GM23338 (cell line): ENCODE results near the gene RFWD3. TPM values are rescaled to one million over a fixed set of nuclear protein-coding genes. Genes with fewer than 3 reads are reported as not detected.

Source experiments
- ATAC-seq: fragments of 200-7000 bp; cut with Tn5 transposase; 3 replicates; pipeline ENCODE4 v1.9.1; 2020
- DNase-seq: peaks from one replicate; pipeline ENCODE4 v3.0.0-alpha.2; 2015; ENCODE audit warnings: low spot score
- H2AFZ ChIP-seq: fragments of 200-600 bp; sonication (generic); 2 replicates; pipeline ENCODE4 v1.8.0; 2016; ENCODE audit warnings: antibody characterized with exemption, mild to moderate bottlenecking, moderate library complexity
- H3F3A ChIP-seq: fragments of 200-600 bp; sonication (generic); replicated peaks from 2 replicates; pipeline ENCODE4 v1.8.0; 2017; ENCODE audit warnings: antibody characterized with exemption, mixed run types, low read depth
- H3K27ac ChIP-seq: fragments of 200-600 bp; sonication (generic); 2 replicates; pipeline ENCODE4 v1.6.1; 2016; ENCODE audit warnings: low read depth
- H3K27me3 ChIP-seq: fragments of 200-600 bp; sonication (generic); 2 replicates; pipeline ENCODE4 v1.8.0; 2016; ENCODE audit warnings: mild to moderate bottlenecking, mixed run types, moderate library complexity; ENCODE audit not compliant: insufficient read depth
- H3K36me3 ChIP-seq: fragments of 200-600 bp; sonication (generic); 2 replicates; pipeline ENCODE4 v1.8.0; 2016; ENCODE audit warnings: mild to moderate bottlenecking; ENCODE audit not compliant: insufficient read depth
- H3K4me1 ChIP-seq: fragments of 200-600 bp; sonication (generic); 2 replicates; pipeline ENCODE4 v1.8.0; 2016; ENCODE audit warnings: mild to moderate bottlenecking, moderate library complexity; ENCODE audit not compliant: insufficient read depth
- H3K4me2 ChIP-seq: fragments of 200-600 bp; sonication (generic); 2 replicates; pipeline ENCODE4 v1.7.1; 2017; ENCODE audit warnings: mixed run types
- H3K4me3 ChIP-seq: fragments of 200-600 bp; sonication (generic); 2 replicates; pipeline ENCODE4 v1.6.1; 2016; ENCODE audit warnings: mixed run types
- H3K79me2 ChIP-seq: fragments of 200-600 bp; sonication (generic); replicated peaks from 2 replicates; pipeline ENCODE4 v1.8.0; 2017; ENCODE audit warnings: mild to moderate bottlenecking; ENCODE audit not compliant: insufficient read depth
- H3K9me2 ChIP-seq: fragments of 200-600 bp; sonication (generic); 2 replicates; pipeline ENCODE4 v1.8.0; 2017; ENCODE audit not compliant: insufficient read depth
- H4K20me1 ChIP-seq: fragments of 200-600 bp; sonication (generic); replicated peaks from 2 replicates; pipeline ENCODE4 v1.8.0; 2017; ENCODE audit warnings: mild to moderate bottlenecking; ENCODE audit not compliant: insufficient read depth
- H3K27ac Mint-ChIP-seq: 2 replicates; pipeline ENCODE4 v1.8.0; 2020; ENCODE audit warnings: inconsistent platforms, mild to moderate bottlenecking, moderate library complexity, mixed read lengths
- H3K27me3 Mint-ChIP-seq: 3 replicates; pipeline ENCODE4 v1.8.0; 2022; ENCODE audit warnings: low read depth, mild to moderate bottlenecking, moderate library complexity, mixed read lengths, inconsistent platforms; ENCODE audit not compliant: insufficient read depth, poor library complexity
- H3K36me3 Mint-ChIP-seq: 3 replicates; pipeline ENCODE4 v1.8.0; 2021; ENCODE audit warnings: low read depth, mild to moderate bottlenecking, inconsistent platforms, moderate library complexity, mixed read lengths
- H3K4me1 Mint-ChIP-seq: 3 replicates; pipeline ENCODE4 v1.8.0; 2020; ENCODE audit warnings: mild to moderate bottlenecking, inconsistent platforms, mixed read lengths
- H3K4me3 Mint-ChIP-seq: 3 replicates; pipeline ENCODE4 v1.8.0; 2021; ENCODE audit warnings: moderate library complexity, mild to moderate bottlenecking, inconsistent platforms, mixed read lengths
- H3K9me3 Mint-ChIP-seq: 3 replicates; pipeline ENCODE4 v1.8.0; 2020; ENCODE audit warnings: moderate library complexity, mild to moderate bottlenecking, inconsistent platforms, mixed read lengths
- EZH2 ChIP-seq: fragments of 200-600 bp; sonication (generic); IDR thresholded peaks from one replicate; pipeline ENCODE4 v1.8.0; 2017; ENCODE audit warnings: antibody characterized with exemption, mild to moderate bottlenecking, low read depth; ENCODE audit not compliant: unreplicated experiment
- EZH2phosphoT487 ChIP-seq: fragments of 200-600 bp; sonication (generic); IDR thresholded peaks from one replicate; pipeline ENCODE4 v1.8.1; 2018; ENCODE audit warnings: antibody characterized with exemption; ENCODE audit not compliant: unreplicated experiment
- JUNB ChIP-seq: IDR thresholded peaks from one replicate; pipeline ENCODE4 v1.6.1; 2016; ENCODE audit warnings: antibody characterized with exemption; ENCODE audit not compliant: unreplicated experiment
- NANOG ChIP-seq: IDR thresholded peaks from 2 replicates; pipeline ENCODE4 v1.6.1; 2016; ENCODE audit warnings: antibody characterized with exemption, borderline replicate concordance
- POLR2AphosphoS5 ChIP-seq: IDR thresholded peaks from 2 replicates; pipeline ENCODE4 v1.6.1; 2016; ENCODE audit warnings: antibody characterized with exemption, low read depth
- STAT1 ChIP-seq: IDR thresholded peaks from one replicate; pipeline ENCODE4 v1.6.1; 2016; ENCODE audit warnings: antibody characterized with exemption; ENCODE audit not compliant: unreplicated experiment
- ZNF114 ChIP-seq: fragments of 250-450 bp; sonication (Bioruptor Pico); IDR thresholded peaks from 2 replicates; pipeline ENCODE4 v1.5.0; 2020; ENCODE audit warnings: mild to moderate bottlenecking, moderate library complexity
- polyA plus RNA-seq: library from polyadenylated mRNA; unstranded; fragments of >200 nt; fragmentation: Nextera tagmentation; extraction: Ambion mirVana; gene quantifications from 2 replicates; pipeline ENCODE4 v1.2.1, GENCODE V29; 2016
- total RNA-seq: library from RNA; depleted of rRNA; stranded (reverse); fragments of >200 nt; shearing (Covaris generic); gene quantifications from 2 replicates; pipeline ENCODE4 v1.2.3, GENCODE V29; 2014
- TF ChIP-seq, protein P1 (sequence below): IDR thresholded peaks from one replicate; pipeline ENCODE4 v1.6.1; 2018; ENCODE audit warnings: antibody characterized with exemption; ENCODE audit not compliant: unreplicated experiment

RFWD3 gene
- total and polyA plus RNA-seq, 2 experiments from 2014 or later: 27.6 to 113 TPM

DNA sequence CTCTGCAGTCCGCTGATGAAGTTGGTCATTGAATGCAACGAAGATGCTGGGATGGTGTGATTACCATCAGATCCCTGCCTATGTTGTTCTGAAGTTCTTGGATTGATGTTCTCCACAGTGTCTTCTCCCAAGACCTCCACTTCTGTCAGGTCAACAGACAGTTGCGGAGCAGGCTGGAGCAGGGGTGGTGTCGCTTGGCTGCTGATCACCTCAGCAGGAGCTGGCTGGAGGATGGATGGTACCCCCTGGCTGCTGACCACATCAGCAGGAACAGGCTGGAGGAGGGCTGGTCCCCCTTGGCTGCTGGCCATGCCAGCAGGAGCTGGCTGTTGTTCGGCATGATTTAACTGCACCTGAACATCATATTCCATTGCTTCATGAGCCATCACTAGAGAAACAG lies 5.6 kb downstream of the RFWD3 start (continued):
- TF ChIP-seq, protein P1, sequence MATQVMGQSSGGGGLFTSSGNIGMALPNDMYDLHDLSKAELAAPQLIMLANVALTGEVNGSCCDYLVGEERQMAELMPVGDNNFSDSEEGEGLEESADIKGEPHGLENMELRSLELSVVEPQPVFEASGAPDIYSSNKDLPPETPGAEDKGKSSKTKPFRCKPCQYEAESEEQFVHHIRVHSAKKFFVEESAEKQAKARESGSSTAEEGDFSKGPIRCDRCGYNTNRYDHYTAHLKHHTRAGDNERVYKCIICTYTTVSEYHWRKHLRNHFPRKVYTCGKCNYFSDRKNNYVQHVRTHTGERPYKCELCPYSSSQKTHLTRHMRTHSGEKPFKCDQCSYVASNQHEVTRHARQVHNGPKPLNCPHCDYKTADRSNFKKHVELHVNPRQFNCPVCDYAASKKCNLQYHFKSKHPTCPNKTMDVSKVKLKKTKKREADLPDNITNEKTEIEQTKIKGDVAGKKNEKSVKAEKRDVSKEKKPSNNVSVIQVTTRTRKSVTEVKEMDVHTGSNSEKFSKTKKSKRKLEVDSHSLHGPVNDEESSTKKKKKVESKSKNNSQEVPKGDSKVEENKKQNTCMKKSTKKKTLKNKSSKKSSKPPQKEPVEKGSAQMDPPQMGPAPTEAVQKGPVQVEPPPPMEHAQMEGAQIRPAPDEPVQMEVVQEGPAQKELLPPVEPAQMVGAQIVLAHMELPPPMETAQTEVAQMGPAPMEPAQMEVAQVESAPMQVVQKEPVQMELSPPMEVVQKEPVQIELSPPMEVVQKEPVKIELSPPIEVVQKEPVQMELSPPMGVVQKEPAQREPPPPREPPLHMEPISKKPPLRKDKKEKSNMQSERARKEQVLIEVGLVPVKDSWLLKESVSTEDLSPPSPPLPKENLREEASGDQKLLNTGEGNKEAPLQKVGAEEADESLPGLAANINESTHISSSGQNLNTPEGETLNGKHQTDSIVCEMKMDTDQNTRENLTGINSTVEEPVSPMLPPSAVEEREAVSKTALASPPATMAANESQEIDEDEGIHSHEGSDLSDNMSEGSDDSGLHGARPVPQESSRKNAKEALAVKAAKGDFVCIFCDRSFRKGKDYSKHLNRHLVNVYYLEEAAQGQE: no peak
- TF ChIP-seq JUNB (no peak), ZNF114 (CRISPR knock-in tag) (no peak), EZH2phosphoT487 (no peak), NANOG (no peak), POLR2AphosphoS5 (no peak), EZH2 (no peak), STAT1 (no peak)

DNA sequence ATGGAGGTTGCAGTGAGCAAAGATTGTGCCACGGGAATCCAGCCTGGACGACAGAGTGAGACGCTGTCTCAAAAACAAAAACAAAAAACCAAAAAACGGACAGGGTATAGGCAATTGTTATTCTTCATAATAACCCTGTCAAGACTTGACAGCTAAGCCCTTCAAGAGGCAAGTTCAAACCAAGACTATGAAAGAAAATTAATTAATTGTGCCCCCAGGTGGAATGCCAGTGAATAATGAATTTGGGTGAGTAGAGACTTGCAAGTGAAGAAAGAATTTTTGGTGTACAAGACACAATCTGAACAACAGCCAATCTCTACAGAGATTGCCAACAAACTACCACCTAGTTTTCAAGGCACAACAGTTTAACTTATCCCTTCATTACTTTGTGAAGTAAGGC lies 6.3 kb downstream of the RFWD3 start:
- TF ChIP-seq, protein P1: no peak
- no peak for TF ChIP-seq JUNB
- no peak overlapping the region for H3K27ac ChIP-seq
- peaks cover 80% of the 10 kb centered on the region for H3K36me3 ChIP-seq
- H3K9me2 ChIP-seq: no peaks in the 10 kb centered on the region
- peaks cover 21% of the 10 kb centered on the region for H3F3A ChIP-seq
- ATAC-seq: no peak
- H3K4me1 Mint-ChIP-seq: peaks cover 20% of the 10 kb centered on the region
- DNase-seq: no peak
- H3K4me2 ChIP-seq: peak overlapping the region; percentile 51; the same call in 1 of the 2 replicates
- no peak overlapping the region for H2AFZ ChIP-seq
- H3K27ac Mint-ChIP-seq: no peak overlapping the region
- no peaks in the 10 kb centered on the region; the same call in 2 of the 3 replicates for H3K9me3 Mint-ChIP-seq
- no peak overlapping the region for H3K4me3 ChIP-seq
- peaks cover 87% of the 10 kb centered on the region for H4K20me1 ChIP-seq
- H3K27me3 Mint-ChIP-seq: peaks cover 14% of the 10 kb centered on the region
- H3K4me1 ChIP-seq: 0 out of 2 replicates have a peak, but pooled peaks cover 1% of the 10 kb centered on the region
- no peak overlapping the region; the same call in 2 of the 3 replicates for H3K4me3 Mint-ChIP-seq
- peaks cover 95% of the 10 kb centered on the region for H3K36me3 Mint-ChIP-seq
- H3K79me2 ChIP-seq: peaks cover 100% of the 10 kb centered on the region
- H3K27me3 ChIP-seq: no peaks in the 10 kb centered on the region
